K562 (cell line): ENCODE data around the gene MCCD1. TPM values are rescaled to one million over a fixed set of nuclear protein-coding genes. Genes with fewer than 3 reads are reported as not detected.

ENCODE experiments used
- CHAMP1 ChIP-seq: fragments of 450-650 bp; IDR thresholded peaks from 2 replicates; pipeline ENCODE4 v1.6.1; 2016; ENCODE audit warnings: mild to moderate bottlenecking
- FOXJ2 ChIP-seq: fragments of 200-800 bp; sonication (Bioruptor generic); IDR thresholded peaks from 2 replicates; pipeline ENCODE4 v1.6.1; 2016; ENCODE audit warnings: missing genetic modification characterization, missing compliant biosample characterization
- GTF2E2 ChIP-seq: fragments of 200-800 bp; sonication (Bioruptor generic); IDR thresholded peaks from 2 replicates; pipeline ENCODE4 v1.6.1; 2016; ENCODE audit warnings: missing genetic modification characterization, missing compliant biosample characterization
- HMGXB4 ChIP-seq: sonication (generic); formaldehyde crosslinking; IDR thresholded peaks from 2 replicates; pipeline ENCODE4 v1.8.1; 2023; ENCODE audit warnings: mild to moderate bottlenecking, missing genetic modification reagents
- HSF4 ChIP-seq: fragments of 250-450 bp; sonication (Bioruptor Pico); IDR thresholded peaks from 2 replicates; pipeline ENCODE4 v2.1.2; 2022; ENCODE audit warnings: mild to moderate bottlenecking, moderate library complexity, borderline replicate concordance
- KAT8 ChIP-seq: fragments of 450-650 bp; IDR thresholded peaks from 2 replicates; pipeline ENCODE4 v1.6.1; 2016; ENCODE audit warnings: low read depth, mild to moderate bottlenecking
- MYC ChIP-seq, 2 experiments: fragments of 250-450 bp in 1 of 2; sonication (Bioruptor Pico) in 1 of 2; IDR thresholded peaks; 2 replicates each; pipeline versions ENCODE4 v1.5.1 to v1.6.1; 2012 to 2021; ENCODE audit warnings: low read depth in 2 of 2, borderline replicate concordance in 1 of 2, improper control_type of control experiment in 1 of 2, low read length in 1 of 2, mild to moderate bottlenecking in 1 of 2, moderate library complexity in 1 of 2
- RREB1 ChIP-seq: fragments of 250-450 bp; sonication (Bioruptor Pico); IDR thresholded peaks from 2 replicates; pipeline ENCODE4 v1.4.0; 2020
- TCFL5 ChIP-seq: fragments of 250-450 bp; sonication (Bioruptor Pico); conservative IDR thresholded peaks from 2 replicates; pipeline ENCODE4 v1.6.1; 2021; ENCODE audit warnings: mild to moderate bottlenecking, moderate library complexity, matching md5 sums
- ZNF592 ChIP-seq: fragments of 450-650 bp; IDR thresholded peaks from 2 replicates; pipeline ENCODE4 v1.6.1; 2017; ENCODE audit warnings: antibody characterized with exemption, mild to moderate bottlenecking
- polyA plus RNA-seq, 8 experiments: library from polyadenylated mRNA; depleted of rRNA in 4 of 8; stranded (reverse) in 5 of 8; unstranded in 3 of 8; fragments of >200 nt; fragmentation: Nextera tagmentation in 2 of 8; fragmentation: Illumina TruSeq in 1 of 8; extraction: Ambion mirVana in 2 of 8; extraction: Trizol in 1 of 8; gene quantifications; 2 replicates each; pipeline versions ENCODE4 v1.2.1 to v1.2.3, GENCODE V29; 2011 to 2014; ENCODE audit warnings: inconsistent platforms in 1 of 8, missing spikeins in 1 of 8
- total RNA-seq, 7 experiments: library from RNA; depleted of rRNA in 6 of 7; stranded (reverse); fragments of >200 nt in 6 of 7; fragmentation: Illumina TruSeq in 2 of 7; extraction: Trizol in 2 of 7; gene quantifications; 2 replicates each; pipeline versions ENCODE4 v1.2.1 to v1.2.3, GENCODE V29; 2011 to 2021; ENCODE audit warnings: low replicate concordance in 1 of 7

MCCD1 gene
- total and polyA plus RNA-seq, 9 of the 15 experiments (the other 6 are each of a cell fraction or from before 2014, with no cell fraction given): not detected

- no peak for TF ChIP-seq RREB1 (CRISPR knock-in tag)
- no peak for TF ChIP-seq TCFL5
- TF ChIP-seq GTF2E2 (tag): no peak
- TF ChIP-seq KAT8: no peak
- TF ChIP-seq HMGXB4: no peak
- no peak for TF ChIP-seq HSF4 (CRISPR knock-in tag)
- TF ChIP-seq MYC (IDR thresholded peaks at IDR 0.05; ENCODE audit: low read depth, low read length): peak; percentile 39; the same call in 1 of the 2 replicates
- no peak for TF ChIP-seq MYC (CRISPR knock-in tag; IDR thresholded peaks at IDR 0.05; ENCODE audit: borderline replicate concordance, low read depth)
- TF ChIP-seq ZNF592: no peak
- TF ChIP-seq FOXJ2 (tag): no peak
- TF ChIP-seq CHAMP1: no peak
Observed at GRCh38 chr6:31497531-31498476, 31.0 kb upstream of the MCCD1 start, which contains the start of gene MICB (continued).
